C4-2B (cell line): ENCODE measurements around the gene ATP8B4.

Experiments
- H3K27ac ChIP-seq: fragments of 450-650 bp; 2 replicates; pipeline ENCODE4 v1.5.1; 2017
- ZFX ChIP-seq: fragments of 450-650 bp; IDR thresholded peaks from 2 replicates; pipeline ENCODE4 v1.6.1; 2017
- TF ChIP-seq, protein P1 (sequence below): fragments of 450-650 bp; conservative IDR thresholded peaks from 2 replicates; pipeline ENCODE4 v1.5.1; 2017; ENCODE audit warnings: mild to moderate bottlenecking

Gene ATP8B4

DNA sequence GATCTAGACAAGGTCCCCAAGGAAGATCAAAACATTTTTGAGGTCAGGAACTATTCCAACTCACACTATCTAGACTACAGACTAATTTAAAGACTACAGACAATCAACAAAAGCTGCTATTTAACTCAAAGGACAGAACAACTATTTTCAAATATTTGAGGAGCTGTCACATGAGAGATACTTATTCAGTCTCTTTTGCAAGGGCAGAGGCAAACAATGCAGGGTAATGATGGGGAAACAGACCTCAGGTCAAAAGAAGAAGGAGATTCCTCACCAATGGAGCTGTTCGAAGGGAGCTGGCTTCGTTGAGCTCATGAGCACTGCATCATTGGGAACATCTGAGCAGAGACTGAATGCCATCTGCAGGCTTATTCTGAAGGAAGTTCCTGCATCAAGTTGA lies 266.3 kb downstream of the ATP8B4 start:
- TF ChIP-seq, protein P1, sequence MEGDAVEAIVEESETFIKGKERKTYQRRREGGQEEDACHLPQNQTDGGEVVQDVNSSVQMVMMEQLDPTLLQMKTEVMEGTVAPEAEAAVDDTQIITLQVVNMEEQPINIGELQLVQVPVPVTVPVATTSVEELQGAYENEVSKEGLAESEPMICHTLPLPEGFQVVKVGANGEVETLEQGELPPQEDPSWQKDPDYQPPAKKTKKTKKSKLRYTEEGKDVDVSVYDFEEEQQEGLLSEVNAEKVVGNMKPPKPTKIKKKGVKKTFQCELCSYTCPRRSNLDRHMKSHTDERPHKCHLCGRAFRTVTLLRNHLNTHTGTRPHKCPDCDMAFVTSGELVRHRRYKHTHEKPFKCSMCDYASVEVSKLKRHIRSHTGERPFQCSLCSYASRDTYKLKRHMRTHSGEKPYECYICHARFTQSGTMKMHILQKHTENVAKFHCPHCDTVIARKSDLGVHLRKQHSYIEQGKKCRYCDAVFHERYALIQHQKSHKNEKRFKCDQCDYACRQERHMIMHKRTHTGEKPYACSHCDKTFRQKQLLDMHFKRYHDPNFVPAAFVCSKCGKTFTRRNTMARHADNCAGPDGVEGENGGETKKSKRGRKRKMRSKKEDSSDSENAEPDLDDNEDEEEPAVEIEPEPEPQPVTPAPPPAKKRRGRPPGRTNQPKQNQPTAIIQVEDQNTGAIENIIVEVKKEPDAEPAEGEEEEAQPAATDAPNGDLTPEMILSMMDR, result no peak
- no peak for TF ChIP-seq ZFX
- H3K27ac ChIP-seq, result no peak overlapping the region

DNA sequence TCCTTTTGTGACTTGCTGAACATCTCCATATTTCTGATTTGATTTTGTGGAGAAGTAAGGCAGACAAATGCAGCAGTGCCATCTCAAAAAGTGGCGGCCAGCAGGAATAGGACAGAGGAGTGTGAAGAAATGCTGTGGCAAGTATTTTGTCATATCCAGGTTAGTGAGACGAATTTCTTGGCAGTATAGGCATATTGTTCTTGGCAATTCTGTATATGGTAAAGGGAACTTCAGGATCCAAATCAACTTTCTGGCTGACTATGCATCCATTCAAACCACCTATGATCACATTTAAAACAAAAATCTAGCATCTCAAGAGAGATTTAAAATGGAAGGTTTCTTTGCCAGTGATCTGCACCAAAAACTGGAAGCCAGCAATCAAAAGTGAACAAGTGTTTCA lies 270.2 kb downstream of the ATP8B4 start:
- no peak overlapping the region for H3K27ac ChIP-seq
- TF ChIP-seq ZFX, result no peak
- TF ChIP-seq, protein P1, result no peak

DNA sequence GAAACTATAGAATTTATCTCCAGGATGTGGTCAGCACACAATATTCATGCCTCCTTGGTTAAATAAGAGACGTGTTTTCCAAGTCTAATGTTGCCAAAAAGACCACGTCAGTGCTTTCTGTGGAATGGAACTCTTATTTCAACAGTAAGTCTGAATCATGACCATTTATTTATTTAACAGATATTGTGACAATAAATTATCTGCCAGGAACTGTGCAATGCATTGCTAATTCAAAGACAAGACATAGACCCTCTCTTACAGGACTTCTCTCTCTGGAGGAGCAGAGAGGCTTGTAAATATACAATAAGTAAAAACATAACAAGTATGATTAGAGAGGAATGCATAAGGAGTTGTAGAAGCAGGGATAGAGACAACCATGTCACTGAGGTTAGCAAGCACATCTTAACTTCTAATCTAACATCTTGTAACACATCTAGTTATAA lies 270.7 kb downstream of the ATP8B4 start:
- H3K27ac ChIP-seq, result no peak overlapping the region
- TF ChIP-seq ZFX, result no peak
- TF ChIP-seq, protein P1, result no peak

DNA sequence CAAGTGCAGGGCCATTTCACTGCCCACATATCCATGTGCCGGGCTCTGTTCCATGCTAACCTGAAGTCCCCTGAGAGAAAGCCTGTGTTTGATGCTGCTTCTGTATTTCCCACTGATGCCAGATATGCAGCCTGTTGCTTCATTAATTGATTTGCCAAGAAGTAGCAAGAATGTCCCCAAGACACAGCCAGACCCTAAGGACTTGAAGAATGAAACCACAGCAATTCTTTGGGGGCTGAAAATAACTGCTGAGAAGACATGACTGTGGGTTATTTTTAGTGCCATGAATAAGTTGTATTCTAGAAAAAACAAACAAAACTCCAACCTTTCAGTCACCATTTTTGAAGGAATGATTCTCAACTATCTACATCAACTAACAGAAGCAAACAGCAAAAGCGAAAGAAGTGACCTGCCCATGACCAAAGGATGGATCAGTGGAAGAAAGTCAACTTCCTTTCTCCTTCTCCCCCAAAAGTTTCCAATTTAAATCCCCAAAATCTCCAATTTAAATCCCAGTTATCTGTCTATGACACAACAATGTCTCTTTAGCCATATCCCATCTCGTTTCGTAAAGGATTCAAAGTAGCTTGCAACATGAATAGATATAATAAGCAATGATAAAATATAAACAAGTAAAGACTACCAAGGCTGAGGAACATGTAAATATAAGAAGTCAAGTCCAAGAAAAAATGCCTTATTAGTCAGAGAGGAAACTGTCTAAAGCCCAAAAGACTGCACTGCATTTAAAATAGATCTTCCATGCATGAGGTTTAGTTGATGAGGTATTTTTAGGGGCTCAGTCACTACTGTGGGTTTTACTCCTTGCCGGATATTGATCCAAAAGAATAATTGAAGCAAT lies 271.4 kb downstream of the ATP8B4 start:
- no peak for TF ChIP-seq ZFX
- TF ChIP-seq, protein P1, result no peak
- H3K27ac ChIP-seq, result no peak overlapping the region

DNA sequence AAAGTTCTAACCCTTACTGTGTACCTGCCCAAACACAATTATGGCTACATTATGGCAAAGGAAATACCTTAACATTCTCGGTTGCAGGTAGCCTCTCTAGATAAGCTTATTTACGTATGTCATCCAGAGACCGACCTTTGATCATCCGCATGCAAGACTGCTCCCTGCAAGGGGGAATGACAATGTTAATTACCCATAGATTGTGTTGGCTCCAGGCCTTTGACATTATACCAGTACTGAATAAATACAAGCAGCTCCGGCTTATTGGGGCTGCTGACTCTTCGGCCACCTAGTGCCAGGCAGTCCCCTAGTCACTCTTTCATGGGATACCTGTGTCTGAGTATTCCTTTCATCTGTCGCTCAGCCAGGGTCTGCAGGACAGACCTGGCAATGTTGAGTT lies 274.6 kb downstream of the ATP8B4 start:
- no peak for TF ChIP-seq ZFX
- no peak overlapping the region for H3K27ac ChIP-seq

DNA sequence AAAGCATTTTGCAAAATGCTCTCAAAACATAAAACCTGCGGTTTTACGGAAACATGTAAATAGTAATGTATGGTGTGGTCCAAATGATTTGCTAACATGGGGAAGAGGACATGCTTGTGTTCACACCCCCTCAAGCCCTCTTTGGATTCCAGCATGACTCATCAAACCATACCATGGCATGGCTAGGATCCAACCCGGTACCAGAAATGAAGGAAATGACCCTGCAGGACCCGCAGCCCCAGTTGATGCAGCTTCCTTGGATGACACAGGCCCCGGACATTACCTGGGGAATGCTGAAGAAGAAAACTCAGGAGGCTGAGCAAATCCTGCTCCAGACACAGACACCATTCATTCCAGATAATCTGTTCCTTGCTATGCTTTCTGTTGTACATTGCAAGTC lies 275.3 kb downstream of the ATP8B4 start:
- TF ChIP-seq, protein P1, result no peak
- TF ChIP-seq ZFX, result no peak
- H3K27ac ChIP-seq, result no peak overlapping the region

DNA sequence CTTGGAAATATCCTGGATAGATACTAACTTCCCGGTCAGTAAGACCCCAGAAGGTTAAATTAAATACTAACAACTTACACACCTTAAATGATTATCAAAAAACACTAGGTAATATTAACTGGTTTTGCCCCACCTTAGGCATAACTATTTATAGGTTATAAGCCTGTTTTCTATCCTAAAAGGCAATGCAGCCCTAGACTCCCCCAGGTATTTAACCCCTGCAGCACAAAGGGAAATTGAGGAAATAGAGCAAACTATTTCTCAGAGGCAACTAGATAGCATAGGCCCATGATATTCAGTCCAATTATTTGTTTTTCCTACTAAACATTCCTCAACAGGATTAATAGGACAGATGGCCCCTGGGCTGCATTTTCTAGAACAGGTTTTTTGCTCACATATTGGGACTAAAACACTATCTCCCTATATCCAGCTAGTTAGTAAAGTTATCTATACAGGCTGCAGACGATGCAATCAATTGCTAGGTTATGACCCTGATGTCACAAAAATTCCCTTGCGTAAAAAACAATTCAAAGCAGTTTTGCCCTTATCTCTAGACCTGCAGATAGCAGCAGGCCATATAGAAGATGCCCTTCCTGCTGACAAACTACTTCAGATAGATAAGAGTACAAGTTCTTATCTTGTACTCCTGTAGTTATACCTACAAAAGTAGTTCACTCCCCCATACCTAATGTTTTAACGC lies 276.9 kb downstream of the ATP8B4 start:
- TF ChIP-seq ZFX, result no peak
- TF ChIP-seq, protein P1, result no peak
- H3K27ac ChIP-seq, result no peak overlapping the region

DNA sequence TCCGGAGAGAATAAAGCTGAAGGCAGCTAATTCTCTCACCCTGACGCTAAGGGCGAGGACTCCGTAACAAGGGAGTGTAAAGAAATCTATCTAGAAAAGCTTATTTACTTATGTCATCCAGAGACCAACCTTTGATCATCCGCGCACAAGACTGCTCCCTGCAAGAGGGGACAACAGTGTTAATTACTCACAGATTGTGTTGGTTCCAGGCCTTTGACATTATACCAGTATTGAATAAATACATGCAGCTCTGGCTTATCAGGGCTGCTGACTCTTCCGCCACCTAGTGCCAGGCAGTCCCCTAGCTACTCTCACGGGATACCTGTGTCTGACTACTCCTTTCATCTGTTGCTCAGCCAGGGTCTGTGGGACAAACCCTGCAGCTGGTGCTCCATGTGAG lies 286.5 kb downstream of the ATP8B4 start:
- H3K27ac ChIP-seq, result no peak overlapping the region
- TF ChIP-seq, protein P1, result peak; percentile 67
- no peak for TF ChIP-seq ZFX
